CD14-positive monocyte (primary cell): ENCODE measurements around the gene RAB31. TPM values are rescaled to one million over a fixed set of nuclear protein-coding genes. Genes with fewer than 3 reads are reported as not detected.

Source experiments
- DNase-seq, 3 donors: peaks; one replicate each; pipeline ENCODE4 v3.0.0-alpha.2; 2011 to 2022
- H2AFZ ChIP-seq: 2 replicates; pipeline ENCODE4 v1.6.0; 2012; ENCODE audit warnings: mild to moderate bottlenecking, low read depth, low read length, inconsistent platforms; ENCODE audit not compliant: insufficient read depth, poor library complexity, severe bottlenecking
- H3K27ac ChIP-seq, 2 donors: 1 replicate in 1 of 2; 2 replicates in 1 of 2; pipeline ENCODE4 v1.5.1; 2012 to 2013; ENCODE audit warnings: low read length in 2 of 2, control low read depth in 1 of 2, inconsistent platforms in 1 of 2, low read depth in 1 of 2, mild to moderate bottlenecking in 1 of 2
- H3K27me3 ChIP-seq, 2 donors: one replicate each; pipeline versions ENCODE4 v1.6.0 to v1.6.1; 2011 to 2013; ENCODE audit warnings: low read length in 2 of 2; ENCODE audit not compliant: control insufficient read depth in 2 of 2, insufficient read depth in 2 of 2
- H3K36me3 ChIP-seq, 2 donors: replicated peaks in 1 of 2; 1 replicate in 1 of 2; 2 replicates in 1 of 2; pipeline versions ENCODE4 v1.5.1 to v1.6.1; 2012 to 2013; ENCODE audit warnings: low read length in 2 of 2, control low read depth in 1 of 2, inconsistent platforms in 1 of 2, mild to moderate bottlenecking in 1 of 2; ENCODE audit not compliant: insufficient read depth in 2 of 2, control insufficient read depth in 1 of 2
- H3K4me1 ChIP-seq, 2 donors: 1 replicate in 1 of 2; 2 replicates in 1 of 2; pipeline versions ENCODE4 v1.5.1 to v1.6.1; 2012 to 2013; ENCODE audit warnings: low read length in 2 of 2, control low read depth in 1 of 2, inconsistent platforms in 1 of 2, mild to moderate bottlenecking in 1 of 2, moderate library complexity in 1 of 2; ENCODE audit not compliant: insufficient read depth in 2 of 2, control insufficient read depth in 1 of 2
- H3K4me2 ChIP-seq: replicated peaks from 2 replicates; pipeline ENCODE3; 2012; ENCODE audit warnings: low read length, moderate library complexity, mild to moderate bottlenecking; ENCODE audit not compliant: poor library complexity, severe bottlenecking; ENCODE audit errors: extremely low read depth
- H3K4me3 ChIP-seq, 3 experiments: fragments of 200-600 bp in 1 of 3; sonication (generic) in 1 of 3; replicated peaks in 1 of 3; 1 replicate in 2 of 3; 2 replicates in 1 of 3; pipeline ENCODE4 v1.5.1; 2011 to 2013; ENCODE audit warnings: low read length in 3 of 3, mild to moderate bottlenecking in 3 of 3, control low read depth in 2 of 3, low read depth in 2 of 3, inconsistent platforms in 1 of 3, moderate library complexity in 1 of 3
- H3K79me2 ChIP-seq: 2 replicates; pipeline ENCODE4 v1.6.0; 2012; ENCODE audit warnings: mild to moderate bottlenecking, control low read depth, inconsistent platforms, low read length, moderate library complexity; ENCODE audit not compliant: insufficient read depth
- H3K9ac ChIP-seq: 2 replicates; pipeline ENCODE4 v1.6.0; 2017; ENCODE audit warnings: low read length, mild to moderate bottlenecking; ENCODE audit not compliant: insufficient read depth, poor library complexity, severe bottlenecking
- H3K9me3 ChIP-seq, 2 donors: replicated peaks in 1 of 2; 1 replicate in 1 of 2; 2 replicates in 1 of 2; pipeline versions ENCODE4 v1.5.1 to v1.6.1; 2012 to 2013; ENCODE audit warnings: low read length in 2 of 2, control low read depth in 1 of 2; ENCODE audit not compliant: control insufficient read depth in 1 of 2, insufficient read depth in 1 of 2
- H4K20me1 ChIP-seq: 2 replicates; pipeline ENCODE4 v1.6.0; 2012; ENCODE audit warnings: mild to moderate bottlenecking, low read length, control low read depth, moderate library complexity; ENCODE audit not compliant: insufficient read depth
- H3K27ac Mint-ChIP-seq, 7 donors: one replicate each; pipeline ENCODE4 v1.8.0; 2020; ENCODE audit warnings: mild to moderate bottlenecking in 7 of 7, mixed read lengths in 7 of 7, moderate library complexity in 6 of 7, inconsistent platforms in 2 of 7
- H3K27me3 Mint-ChIP-seq, 3 donors: one replicate each; pipeline ENCODE4 v1.8.0; 2021 to 2022; ENCODE audit warnings: low read depth in 3 of 3, mild to moderate bottlenecking in 3 of 3, mixed read lengths in 3 of 3, moderate library complexity in 3 of 3, inconsistent platforms in 1 of 3
- H3K36me3 Mint-ChIP-seq, 2 donors: one replicate each; pipeline ENCODE4 v1.8.0; 2020; ENCODE audit warnings: mixed read lengths in 2 of 2, inconsistent platforms in 1 of 2, mild to moderate bottlenecking in 1 of 2
- H3K4me1 Mint-ChIP-seq: one replicate; pipeline ENCODE4 v1.8.0; 2020; ENCODE audit warnings: mild to moderate bottlenecking, mixed read lengths
- H3K4me3 Mint-ChIP-seq, 2 donors: one replicate each; pipeline ENCODE4 v1.8.0; 2020; ENCODE audit warnings: mild to moderate bottlenecking in 2 of 2, mixed read lengths in 2 of 2, moderate library complexity in 1 of 2
- H3K9me3 Mint-ChIP-seq, 7 donors: one replicate each; pipeline ENCODE4 v1.8.0; 2020 to 2022; ENCODE audit warnings: mixed read lengths in 7 of 7, mild to moderate bottlenecking in 6 of 7, moderate library complexity in 6 of 7, inconsistent platforms in 2 of 7
- WGBS: methylation state at CpG from one replicate; pipeline ENCODE4 v1.1.5; 2013; ENCODE audit warnings: missing lambda C conversion rate; ENCODE audit not compliant: insufficient coverage; 5-methylcytosine and 5-hydroxymethylcytosine counted together
- intact Hi-C, 2 donors: fragments of 100-400 bp; cut with micrococcal nuclease; formaldehyde crosslinking; loops; one replicate each; pipeline versions ENCODE4 v1.15.0 to v1.15.1; 2023
- polyA plus RNA-seq, 3 donors: library from polyadenylated mRNA; depleted of rRNA in 1 of 3; unstranded in 2 of 3; stranded (reverse) in 1 of 3; fragments of 300-500 nt in 2 of 3; fragments of >200 nt in 1 of 3; fragmentation: Illumina TruSeq in 2 of 3; gene quantifications; 1 replicate in 2 of 3; 2 replicates in 1 of 3; pipeline ENCODE4 v1.2.3, GENCODE V29; 2012 to 2021
- TF ChIP-seq, protein P1 (sequence below): fragments of 200-600 bp; IDR thresholded peaks from one replicate; pipeline ENCODE4 v1.8.0; 2022; ENCODE audit warnings: antibody characterized with exemption, mild to moderate bottlenecking

Gene RAB31
- polyA plus RNA-seq, 3 donors: 106 to 367 (median 348) TPM

- H3K4me1 ChIP-seq: peaks cover 71 to 80% of the 10 kb centered on the region in 2 donors
- H3K4me3 ChIP-seq: peak overlapping the region in 1 of 3 experiments; percentile 1
- H3K36me3 ChIP-seq: peaks cover 2 to 29% of the 10 kb centered on the region in 2 donors
- no peaks in the 10 kb centered on the region for H3K9me3 ChIP-seq
- Mint-ChIP-seq H3K9me3 (peaks cover 0 to 2% (median 0%) of the 10 kb centered on the region in 7 donors), H3K36me3 (peaks cover 35 to 41% of the 10 kb centered on the region in 2 donors), H3K27ac (peak overlapping the region; percentile 93 to 99 (median 98)), H3K4me3 (no peak overlapping the region), H3K4me1 (peaks cover 81% of the 10 kb centered on the region), H3K27me3 (no peaks in the 10 kb centered on the region)
- no CpG with 5 or more reads among the region's 1 CpG for WGBS
- H3K9ac ChIP-seq: peak overlapping the region; percentile 6
- peaks cover 99% of the 10 kb centered on the region for H3K79me2 ChIP-seq
- intact Hi-C loops: loop anchor here in 1 of 2 donors (2.0 kb wide), 1 partner anchor 31 kb away; no protein-coding TSS in a partner anchor
- peak overlapping the region; percentile 12 for H3K4me2 ChIP-seq
- no peak overlapping the region for H2AFZ ChIP-seq
- no peaks in the 10 kb centered on the region for H3K27me3 ChIP-seq
- TF ChIP-seq, protein P1, sequence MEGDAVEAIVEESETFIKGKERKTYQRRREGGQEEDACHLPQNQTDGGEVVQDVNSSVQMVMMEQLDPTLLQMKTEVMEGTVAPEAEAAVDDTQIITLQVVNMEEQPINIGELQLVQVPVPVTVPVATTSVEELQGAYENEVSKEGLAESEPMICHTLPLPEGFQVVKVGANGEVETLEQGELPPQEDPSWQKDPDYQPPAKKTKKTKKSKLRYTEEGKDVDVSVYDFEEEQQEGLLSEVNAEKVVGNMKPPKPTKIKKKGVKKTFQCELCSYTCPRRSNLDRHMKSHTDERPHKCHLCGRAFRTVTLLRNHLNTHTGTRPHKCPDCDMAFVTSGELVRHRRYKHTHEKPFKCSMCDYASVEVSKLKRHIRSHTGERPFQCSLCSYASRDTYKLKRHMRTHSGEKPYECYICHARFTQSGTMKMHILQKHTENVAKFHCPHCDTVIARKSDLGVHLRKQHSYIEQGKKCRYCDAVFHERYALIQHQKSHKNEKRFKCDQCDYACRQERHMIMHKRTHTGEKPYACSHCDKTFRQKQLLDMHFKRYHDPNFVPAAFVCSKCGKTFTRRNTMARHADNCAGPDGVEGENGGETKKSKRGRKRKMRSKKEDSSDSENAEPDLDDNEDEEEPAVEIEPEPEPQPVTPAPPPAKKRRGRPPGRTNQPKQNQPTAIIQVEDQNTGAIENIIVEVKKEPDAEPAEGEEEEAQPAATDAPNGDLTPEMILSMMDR: no peak
- peak overlapping the region; percentile 69 to 88 for H3K27ac ChIP-seq
- peaks cover 92% of the 10 kb centered on the region for H4K20me1 ChIP-seq
- DNase-seq: no peak
Observed at GRCh38 chr18:9739516-9739915, 31.4 kb downstream of the RAB31 start.

DNA sequence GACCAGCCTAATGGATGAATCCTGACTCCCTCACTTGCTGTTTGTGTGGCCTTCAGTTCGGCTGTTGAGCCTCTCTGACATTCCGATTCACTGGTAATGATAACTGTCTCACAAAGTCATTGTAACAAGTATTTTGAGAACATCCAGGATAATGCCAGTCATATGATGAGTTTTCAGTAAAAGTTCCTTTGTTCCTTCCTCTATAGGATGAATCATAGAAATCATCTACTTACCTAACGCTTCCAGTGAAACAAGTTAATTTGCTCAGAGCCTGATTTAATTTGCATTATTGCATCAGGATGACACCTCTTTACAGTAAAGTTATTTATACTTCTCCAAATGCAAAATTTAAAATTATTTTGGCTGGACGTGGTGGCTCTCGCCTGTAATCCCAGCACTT lies 32.0 kb downstream of the RAB31 start:
- Histone ChIP-seq H3K36me3 (peaks cover 2 to 29% of the 10 kb centered on the region in 2 donors), H3K9me3 (no peaks in the 10 kb centered on the region), H3K79me2 (peaks cover 99% of the 10 kb centered on the region), H3K9ac (peak overlapping the region; percentile 6), H3K27me3 (no peaks in the 10 kb centered on the region), H2AFZ (no peak overlapping the region), H4K20me1 (peaks cover 91% of the 10 kb centered on the region), H3K4me2 (peak overlapping the region; percentile 12), H3K4me1 (peaks cover 69 to 80% of the 10 kb centered on the region in 2 donors), H3K27ac (peak overlapping the region; percentile 69 to 88), H3K4me3 (peak overlapping the region in 1 of 3 experiments; percentile 1)
- H3K27ac Mint-ChIP-seq: peak overlapping the region; percentile 93 to 99 (median 98)
- WGBS: 76% methylated on average over 3 of the region's 5 CpGs
- peaks cover 0 to 2% (median 0%) of the 10 kb centered on the region in 7 donors for H3K9me3 Mint-ChIP-seq
- intact Hi-C loops: loop anchor here in 1 of 2 donors (5.0 kb wide), 1 partner anchor 42 kb away; no protein-coding TSS in a partner anchor
- peak; percentile 64 to 85 (median 80) for DNase-seq
- no peak overlapping the region for H3K4me3 Mint-ChIP-seq
- H3K36me3 Mint-ChIP-seq: peaks cover 35 to 44% of the 10 kb centered on the region in 2 donors
- TF ChIP-seq, protein P1: no peak
- no peaks in the 10 kb centered on the region for H3K27me3 Mint-ChIP-seq
- H3K4me1 Mint-ChIP-seq: peaks cover 81% of the 10 kb centered on the region
